ENCODE measurements around the gene ZC3H18. TPM values are rescaled to one million over a fixed set of nuclear protein-coding genes. Genes with fewer than 3 reads are reported as not detected.

The ZC3H18 gene
- total RNA-seq, result 10 to 100 TPM; 88.7 to 99.0 TPM

- H3K4me1 Mint-ChIP-seq (ENCODE audit: low read depth), result peaks cover 57% of the 10 kb centered on the region
- ATAC-seq (replicated peaks in 1 of 2), result peak; percentile 78 to 82
- DNase-seq, result peak; percentile 96 to 98
- H3K9me3 Mint-ChIP-seq, result no peaks in the 10 kb centered on the region
- H3K4me3 Mint-ChIP-seq, result peak within 1 kb of the TSS; percentile 92 to 93
- peaks cover 0 to 5% of the 10 kb centered on the region in 2 donors for H3K36me3 Mint-ChIP-seq (ENCODE audit: insufficient read depth in 2 of 2)
- no peaks in the 10 kb centered on the region for H3K27me3 Mint-ChIP-seq (ENCODE audit: low read depth)
- peak within 1 kb of the TSS; percentile 91 for H3K27ac Mint-ChIP-seq
Observed at GRCh38 chr16:88569985-88570690, at the start of gene ZC3H18. TSS of gene ZC3H18 (plus strand) at chr16:88570403. CDS start at chr16:88577124, 6,721 bp downstream.

- Mint-ChIP-seq H3K4me3 (no peak overlapping the region), H3K27ac (no peak overlapping the region), H3K36me3 (ENCODE audit: insufficient read depth in 2 of 2) (peaks cover 2 to 3% of the 10 kb centered on the region in 2 donors), H3K27me3 (ENCODE audit: low read depth) (no peaks in the 10 kb centered on the region), H3K9me3 (peaks cover 14 to 16% of the 10 kb centered on the region in 2 donors), H3K4me1 (ENCODE audit: low read depth) (no peaks in the 10 kb centered on the region)
- DNase-seq (no peak), ATAC-seq (replicated peaks in 1 of 2) (peak in 1 of 2 donors; percentile 3)
Observed at GRCh38 chr16:88521674-88522073, 48.5 kb upstream of the ZC3H18 start.

GRCh38 chr16:88522276-88522949 lies 47.8 kb upstream of the ZC3H18 start:
- H3K36me3 Mint-ChIP-seq (ENCODE audit: insufficient read depth in 2 of 2), result peaks cover 2 to 3% of the 10 kb centered on the region in 2 donors
- no peaks in the 10 kb centered on the region for H3K4me1 Mint-ChIP-seq (ENCODE audit: low read depth)
- no peak for DNase-seq
- no peak for ATAC-seq (replicated peaks in 1 of 2)
- H3K9me3 Mint-ChIP-seq, result peaks cover 14 to 16% of the 10 kb centered on the region in 2 donors
- no peak overlapping the region for H3K27ac Mint-ChIP-seq
- no peaks in the 10 kb centered on the region for H3K27me3 Mint-ChIP-seq (ENCODE audit: low read depth)
- H3K4me3 Mint-ChIP-seq, result no peak overlapping the region

- DNase-seq, result no peak
- no peaks in the 10 kb centered on the region for H3K27me3 Mint-ChIP-seq (ENCODE audit: low read depth)
- no peaks in the 10 kb centered on the region for H3K4me1 Mint-ChIP-seq (ENCODE audit: low read depth)
- no peak overlapping the region for H3K4me3 Mint-ChIP-seq
- no peak overlapping the region for H3K27ac Mint-ChIP-seq
- H3K9me3 Mint-ChIP-seq, result peaks cover 9 to 11% of the 10 kb centered on the region in 2 donors
- ATAC-seq (replicated peaks in 1 of 2), result no peak
- H3K36me3 Mint-ChIP-seq (ENCODE audit: insufficient read depth in 2 of 2), result peaks cover 2 to 3% of the 10 kb centered on the region in 2 donors
Observed at GRCh38 chr16:88523309-88524161, 46.7 kb upstream of the ZC3H18 start.

GRCh38 chr16:88524274-88524972 lies 45.8 kb upstream of the ZC3H18 start:
- no peak for ATAC-seq (replicated peaks in 1 of 2)
- H3K36me3 Mint-ChIP-seq (ENCODE audit: insufficient read depth in 2 of 2), result no peaks in the 10 kb centered on the region
- no peaks in the 10 kb centered on the region for H3K4me1 Mint-ChIP-seq (ENCODE audit: low read depth)
- DNase-seq, result no peak
- H3K9me3 Mint-ChIP-seq, result peaks cover 4 to 6% of the 10 kb centered on the region in 2 donors
- no peaks in the 10 kb centered on the region for H3K27me3 Mint-ChIP-seq (ENCODE audit: low read depth)
- no peak overlapping the region for H3K27ac Mint-ChIP-seq
- no peak overlapping the region for H3K4me3 Mint-ChIP-seq

GRCh38 chr16:88524973-88525662 lies 45.1 kb upstream of the ZC3H18 start:
- ATAC-seq (replicated peaks in 1 of 2), result no peak
- Mint-ChIP-seq H3K4me3 (no peak overlapping the region), H3K36me3 (ENCODE audit: insufficient read depth in 2 of 2) (no peaks in the 10 kb centered on the region), H3K9me3 (peaks cover under 1 to 2% of the 10 kb centered on the region in 2 donors), H3K4me1 (ENCODE audit: low read depth) (no peaks in the 10 kb centered on the region), H3K27ac (no peak overlapping the region), H3K27me3 (ENCODE audit: low read depth) (no peaks in the 10 kb centered on the region)
- no peak for DNase-seq

- Mint-ChIP-seq H3K27ac (no peak overlapping the region), H3K4me1 (ENCODE audit: low read depth) (no peaks in the 10 kb centered on the region), H3K9me3 (no peaks in the 10 kb centered on the region), H3K36me3 (ENCODE audit: insufficient read depth in 2 of 2) (no peaks in the 10 kb centered on the region), H3K4me3 (no peak overlapping the region), H3K27me3 (ENCODE audit: low read depth) (no peaks in the 10 kb centered on the region)
- DNase-seq (no peak), ATAC-seq (replicated peaks in 1 of 2) (no peak)
Observed at GRCh38 chr16:88525663-88525990, 44.6 kb upstream of the ZC3H18 start.

GRCh38 chr16:88526008-88526905 lies 43.9 kb upstream of the ZC3H18 start:
- no peaks in the 10 kb centered on the region for H3K9me3 Mint-ChIP-seq
- ATAC-seq (replicated peaks in 1 of 2) (no peak), DNase-seq (no peak)

GRCh38 chr16:88526906-88527185 lies 43.4 kb upstream of the ZC3H18 start:
- no peak for DNase-seq
- no peak overlapping the region for H3K27ac Mint-ChIP-seq
- H3K36me3 Mint-ChIP-seq (ENCODE audit: insufficient read depth in 2 of 2), result no peaks in the 10 kb centered on the region
- no peaks in the 10 kb centered on the region for H3K4me1 Mint-ChIP-seq (ENCODE audit: low read depth)
- H3K9me3 Mint-ChIP-seq, result no peaks in the 10 kb centered on the region
- no peak overlapping the region for H3K4me3 Mint-ChIP-seq
- no peaks in the 10 kb centered on the region for H3K27me3 Mint-ChIP-seq (ENCODE audit: low read depth)
- no peak for ATAC-seq (replicated peaks in 1 of 2)

More at GRCh38 chr16:88526008-88526905, 43.9 kb upstream of the ZC3H18 start:
- Mint-ChIP-seq H3K36me3 (ENCODE audit: insufficient read depth in 2 of 2) (no peaks in the 10 kb centered on the region), H3K27me3 (ENCODE audit: low read depth) (no peaks in the 10 kb centered on the region), H3K27ac (no peak overlapping the region), H3K4me1 (ENCODE audit: low read depth) (no peaks in the 10 kb centered on the region), H3K4me3 (no peak overlapping the region)

GRCh38 chr16:88527186-88527936 lies 42.8 kb upstream of the ZC3H18 start:
- Mint-ChIP-seq H3K4me1 (ENCODE audit: low read depth) (no peaks in the 10 kb centered on the region), H3K27me3 (ENCODE audit: low read depth) (no peaks in the 10 kb centered on the region), H3K36me3 (ENCODE audit: insufficient read depth in 2 of 2) (no peaks in the 10 kb centered on the region), H3K9me3 (no peaks in the 10 kb centered on the region), H3K4me3 (no peak overlapping the region), H3K27ac (no peak overlapping the region)
- DNase-seq, result peak; percentile 63 to 74
- ATAC-seq (replicated peaks in 1 of 2), result peak; percentile 71 to 80

GRCh38 chr16:88527937-88528743 lies 42.1 kb upstream of the ZC3H18 start:
- Mint-ChIP-seq H3K27ac (no peak overlapping the region), H3K4me1 (ENCODE audit: low read depth) (no peaks in the 10 kb centered on the region), H3K9me3 (no peaks in the 10 kb centered on the region), H3K4me3 (no peak overlapping the region), H3K36me3 (ENCODE audit: insufficient read depth in 2 of 2) (no peaks in the 10 kb centered on the region), H3K27me3 (ENCODE audit: low read depth) (no peaks in the 10 kb centered on the region)
- DNase-seq (no peak), ATAC-seq (replicated peaks in 1 of 2) (no peak)
